KMS-11 (cell line): ENCODE data around the gene KCNN3.

Source experiments
- H2AFZ ChIP-seq: fragments of 200-600 bp; sonication (generic); 2 replicates; pipeline ENCODE4 v1.6.1; 2016; ENCODE audit warnings: antibody characterized with exemption, mixed run types, low read depth
- H3K27ac ChIP-seq: fragments of 200-600 bp; sonication (generic); 2 replicates; pipeline ENCODE4 v1.6.1; 2016; ENCODE audit warnings: mild to moderate bottlenecking, mixed run types
- H3K27me3 ChIP-seq: fragments of 200-600 bp; sonication (generic); 2 replicates; pipeline ENCODE4 v1.6.1; 2017; ENCODE audit warnings: mild to moderate bottlenecking, low read depth, mixed run types, moderate library complexity; ENCODE audit not compliant: insufficient read depth
- H3K36me3 ChIP-seq: fragments of 200-600 bp; sonication (generic); 2 replicates; pipeline ENCODE4 v1.6.1; 2017; ENCODE audit warnings: mild to moderate bottlenecking, mixed run types; ENCODE audit not compliant: insufficient read depth
- H3K4me1 ChIP-seq: fragments of 200-600 bp; sonication (generic); 2 replicates; pipeline ENCODE4 v1.6.1; 2016; ENCODE audit warnings: mild to moderate bottlenecking, low read depth, mixed run types; ENCODE audit not compliant: poor library complexity, severe bottlenecking
- H3K4me2 ChIP-seq: fragments of 200-600 bp; sonication (generic); 2 replicates; pipeline ENCODE4 v1.7.0; 2016; ENCODE audit warnings: mild to moderate bottlenecking, mixed run types
- H3K4me3 ChIP-seq: fragments of 200-600 bp; sonication (generic); IDR thresholded peaks from 2 replicates; pipeline ENCODE4 v1.6.1; 2017; ENCODE audit warnings: low read depth, low read length, mixed read lengths; ENCODE audit not compliant: insufficient read depth
- H3K79me2 ChIP-seq: fragments of 200-600 bp; sonication (generic); 2 replicates; pipeline ENCODE4 v1.6.1; 2016; ENCODE audit warnings: low read depth, mixed run types; ENCODE audit not compliant: insufficient read depth
- H3K9ac ChIP-seq: fragments of 200-600 bp; sonication (generic); 2 replicates; pipeline ENCODE4 v1.6.1; 2016; ENCODE audit warnings: mild to moderate bottlenecking, mixed run types
- H4K20me1 ChIP-seq: fragments of 200-600 bp; sonication (generic); 2 replicates; pipeline ENCODE4 v1.6.1; 2016; ENCODE audit warnings: mild to moderate bottlenecking, mixed run types; ENCODE audit not compliant: insufficient read depth
- TF ChIP-seq, protein P1 (sequence below): fragments of 200-600 bp; sonication (generic); conservative IDR thresholded peaks from 2 replicates; pipeline ENCODE4 v1.6.1; 2017; ENCODE audit warnings: low read depth, mild to moderate bottlenecking, antibody characterized with exemption, low read length, moderate library complexity, mixed read lengths

The KCNN3 gene

GRCh38 chr1:154784924-154785531, 85.1 kb downstream of the KCNN3 start:
- Histone ChIP-seq H3K27ac (peak overlapping the region; percentile 69), H3K4me3 (peak overlapping the region; percentile 51), H3K79me2 (no peaks in the 10 kb centered on the region), H3K4me2 (peak overlapping the region; percentile 67), H3K27me3 (no peaks in the 10 kb centered on the region), H2AFZ (peak overlapping the region; percentile 42; the same call in 1 of the 2 replicates), H3K4me1 (peaks cover 91% of the 10 kb centered on the region), H3K36me3 (no peaks in the 10 kb centered on the region), H4K20me1 (no peaks in the 10 kb centered on the region), H3K9ac (peak overlapping the region; percentile 31; the same call in 1 of the 2 replicates)
- TF ChIP-seq, protein P1, sequence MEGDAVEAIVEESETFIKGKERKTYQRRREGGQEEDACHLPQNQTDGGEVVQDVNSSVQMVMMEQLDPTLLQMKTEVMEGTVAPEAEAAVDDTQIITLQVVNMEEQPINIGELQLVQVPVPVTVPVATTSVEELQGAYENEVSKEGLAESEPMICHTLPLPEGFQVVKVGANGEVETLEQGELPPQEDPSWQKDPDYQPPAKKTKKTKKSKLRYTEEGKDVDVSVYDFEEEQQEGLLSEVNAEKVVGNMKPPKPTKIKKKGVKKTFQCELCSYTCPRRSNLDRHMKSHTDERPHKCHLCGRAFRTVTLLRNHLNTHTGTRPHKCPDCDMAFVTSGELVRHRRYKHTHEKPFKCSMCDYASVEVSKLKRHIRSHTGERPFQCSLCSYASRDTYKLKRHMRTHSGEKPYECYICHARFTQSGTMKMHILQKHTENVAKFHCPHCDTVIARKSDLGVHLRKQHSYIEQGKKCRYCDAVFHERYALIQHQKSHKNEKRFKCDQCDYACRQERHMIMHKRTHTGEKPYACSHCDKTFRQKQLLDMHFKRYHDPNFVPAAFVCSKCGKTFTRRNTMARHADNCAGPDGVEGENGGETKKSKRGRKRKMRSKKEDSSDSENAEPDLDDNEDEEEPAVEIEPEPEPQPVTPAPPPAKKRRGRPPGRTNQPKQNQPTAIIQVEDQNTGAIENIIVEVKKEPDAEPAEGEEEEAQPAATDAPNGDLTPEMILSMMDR: no peak; the same call in 1 of the 2 replicates

- peak overlapping the region; percentile 69 for H3K27ac ChIP-seq
- H3K27me3 ChIP-seq: no peaks in the 10 kb centered on the region
- no peaks in the 10 kb centered on the region for H3K36me3 ChIP-seq
- H3K79me2 ChIP-seq: no peaks in the 10 kb centered on the region
- H3K9ac ChIP-seq: peak overlapping the region; percentile 31; the same call in 1 of the 2 replicates
- H3K4me2 ChIP-seq: peak overlapping the region; percentile 67
- peak overlapping the region; percentile 51 for H3K4me3 ChIP-seq
- TF ChIP-seq, protein P1: no peak
- H3K4me1 ChIP-seq: peaks cover 85% of the 10 kb centered on the region
- no peaks in the 10 kb centered on the region for H4K20me1 ChIP-seq
- peak overlapping the region; percentile 42; the same call in 1 of the 2 replicates for H2AFZ ChIP-seq
These were observed 85.7 kb downstream of the KCNN3 start for GRCh38 chr1:154784416-154784815.

DNA sequence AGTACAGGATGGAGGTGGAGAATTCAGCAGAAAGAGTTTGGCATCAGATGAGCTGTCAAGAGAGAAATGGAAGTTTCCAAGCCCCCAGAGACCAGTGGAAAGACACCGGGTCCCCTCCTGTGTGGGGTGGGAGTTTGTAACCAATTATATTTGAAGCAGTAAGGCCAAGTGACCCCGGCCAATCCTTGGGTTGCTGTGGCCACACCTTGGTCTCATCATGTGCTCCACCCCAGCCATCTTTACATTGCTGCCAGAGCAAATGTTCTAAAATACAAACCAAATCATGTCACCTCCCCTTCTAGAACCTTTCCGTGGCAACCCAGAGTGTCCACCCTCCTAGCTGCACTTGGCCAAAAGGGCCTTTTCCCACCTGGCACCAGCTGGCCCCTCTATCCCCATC, 86.1 kb downstream of the KCNN3 start:
- H3K4me1 ChIP-seq: peaks cover 80% of the 10 kb centered on the region
- no peaks in the 10 kb centered on the region for H3K79me2 ChIP-seq
- no peaks in the 10 kb centered on the region for H4K20me1 ChIP-seq
- H3K9ac ChIP-seq: peak overlapping the region; percentile 31; the same call in 1 of the 2 replicates
- H3K4me3 ChIP-seq: no peak overlapping the region
- TF ChIP-seq, protein P1: no peak
- H2AFZ ChIP-seq: peak overlapping the region; percentile 42
- H3K36me3 ChIP-seq: no peaks in the 10 kb centered on the region
- H3K27ac ChIP-seq: peak overlapping the region; percentile 69
- no peaks in the 10 kb centered on the region for H3K27me3 ChIP-seq
- peak overlapping the region; percentile 67 for H3K4me2 ChIP-seq

GRCh38 chr1:154780541-154780940, 89.5 kb downstream of the KCNN3 start:
- no peak overlapping the region for H3K4me2 ChIP-seq
- TF ChIP-seq, protein P1: no peak
- no peak overlapping the region for H2AFZ ChIP-seq
- H3K27ac ChIP-seq: no peak overlapping the region
- no peak overlapping the region for H3K9ac ChIP-seq
- H3K79me2 ChIP-seq: no peaks in the 10 kb centered on the region
- H3K36me3 ChIP-seq: no peaks in the 10 kb centered on the region
- peaks cover 46% of the 10 kb centered on the region for H3K4me1 ChIP-seq
- no peaks in the 10 kb centered on the region for H3K27me3 ChIP-seq
- no peak overlapping the region for H3K4me3 ChIP-seq
- no peaks in the 10 kb centered on the region for H4K20me1 ChIP-seq
